Measurements from ENCODE around the gene FYB1.

FYB1 gene

GRCh38 chr5:39093352-39093751 is 126.0 kb downstream of the FYB1 start:
- no peak overlapping the region for H3K9ac ChIP-seq (ENCODE audit: low read length)
- H3K4me3 ChIP-seq (ENCODE audit: low read length): no peak overlapping the region
- H3K9me3 ChIP-seq (ENCODE audit: control insufficient read depth, low read length): no peaks in the 10 kb centered on the region
- H3K27me3 ChIP-seq (ENCODE audit: control insufficient read depth, insufficient read depth, low read length): no peaks in the 10 kb centered on the region
- H3K4me1 ChIP-seq (ENCODE audit: control insufficient read depth, insufficient read depth, low read length): no peaks in the 10 kb centered on the region
- no peaks in the 10 kb centered on the region for H3K36me3 ChIP-seq (ENCODE audit: control insufficient read depth, insufficient read depth, low read length)

- H3K27me3 ChIP-seq (ENCODE audit: control insufficient read depth, insufficient read depth, low read length): no peaks in the 10 kb centered on the region
- H3K36me3 ChIP-seq (ENCODE audit: control insufficient read depth, insufficient read depth, low read length): no peaks in the 10 kb centered on the region
- H3K9me3 ChIP-seq (ENCODE audit: control insufficient read depth, low read length): no peaks in the 10 kb centered on the region
- H3K4me3 ChIP-seq (ENCODE audit: low read length): no peak overlapping the region
- no peaks in the 10 kb centered on the region for H3K4me1 ChIP-seq (ENCODE audit: control insufficient read depth, insufficient read depth, low read length)
- no peak overlapping the region for H3K9ac ChIP-seq (ENCODE audit: low read length)
These were observed 126.6 kb downstream of the FYB1 start for GRCh38 chr5:39092581-39093351.

- Histone ChIP-seq H3K4me3 (ENCODE audit: low read length) (no peak overlapping the region), H3K9ac (ENCODE audit: low read length) (no peak overlapping the region), H3K27me3 (ENCODE audit: control insufficient read depth, insufficient read depth, low read length) (no peaks in the 10 kb centered on the region), H3K9me3 (ENCODE audit: control insufficient read depth, low read length) (no peaks in the 10 kb centered on the region), H3K36me3 (ENCODE audit: control insufficient read depth, insufficient read depth, low read length) (no peaks in the 10 kb centered on the region), H3K4me1 (ENCODE audit: control insufficient read depth, insufficient read depth, low read length) (no peaks in the 10 kb centered on the region)
These were observed 127.3 kb downstream of the FYB1 start for GRCh38 chr5:39091940-39092580.

- no peak overlapping the region for H3K4me3 ChIP-seq (ENCODE audit: low read length)
- no peaks in the 10 kb centered on the region for H3K27me3 ChIP-seq (ENCODE audit: control insufficient read depth, insufficient read depth, low read length)
- H3K36me3 ChIP-seq (ENCODE audit: control insufficient read depth, insufficient read depth, low read length): no peaks in the 10 kb centered on the region
- H3K4me1 ChIP-seq (ENCODE audit: control insufficient read depth, insufficient read depth, low read length): no peaks in the 10 kb centered on the region
- no peaks in the 10 kb centered on the region for H3K9me3 ChIP-seq (ENCODE audit: control insufficient read depth, low read length)
- no peak overlapping the region for H3K9ac ChIP-seq (ENCODE audit: low read length)
These were observed 135.4 kb downstream of the FYB1 start for GRCh38 chr5:39083968-39084367.

GRCh38 chr5:39082995-39083394 is 136.4 kb downstream of the FYB1 start:
- Histone ChIP-seq H3K27me3 (ENCODE audit: control insufficient read depth, insufficient read depth, low read length) (no peaks in the 10 kb centered on the region), H3K4me1 (ENCODE audit: control insufficient read depth, insufficient read depth, low read length) (no peaks in the 10 kb centered on the region), H3K4me3 (ENCODE audit: low read length) (no peak overlapping the region), H3K36me3 (ENCODE audit: control insufficient read depth, insufficient read depth, low read length) (no peaks in the 10 kb centered on the region), H3K9ac (ENCODE audit: low read length) (no peak overlapping the region), H3K9me3 (ENCODE audit: control insufficient read depth, low read length) (no peaks in the 10 kb centered on the region)

GRCh38 chr5:39080597-39081204 is 138.7 kb downstream of the FYB1 start:
- H3K4me3 ChIP-seq (ENCODE audit: low read length): no peak overlapping the region
- no peaks in the 10 kb centered on the region for H3K27me3 ChIP-seq (ENCODE audit: control insufficient read depth, insufficient read depth, low read length)
- H3K36me3 ChIP-seq (ENCODE audit: control insufficient read depth, insufficient read depth, low read length): no peaks in the 10 kb centered on the region
- H3K9me3 ChIP-seq (ENCODE audit: control insufficient read depth, low read length): no peaks in the 10 kb centered on the region
- H3K4me1 ChIP-seq (ENCODE audit: control insufficient read depth, insufficient read depth, low read length): no peaks in the 10 kb centered on the region
- no peak overlapping the region for H3K9ac ChIP-seq (ENCODE audit: low read length)

- H3K4me1 ChIP-seq (ENCODE audit: control insufficient read depth, insufficient read depth, low read length): no peaks in the 10 kb centered on the region
- no peaks in the 10 kb centered on the region for H3K9me3 ChIP-seq (ENCODE audit: control insufficient read depth, low read length)
- H3K4me3 ChIP-seq (ENCODE audit: low read length): no peak overlapping the region
- H3K27me3 ChIP-seq (ENCODE audit: control insufficient read depth, insufficient read depth, low read length): no peaks in the 10 kb centered on the region
- H3K9ac ChIP-seq (ENCODE audit: low read length): no peak overlapping the region
- no peaks in the 10 kb centered on the region for H3K36me3 ChIP-seq (ENCODE audit: control insufficient read depth, insufficient read depth, low read length)
These were observed 139.2 kb downstream of the FYB1 start for GRCh38 chr5:39080168-39080567.

GRCh38 chr5:39079147-39079546 is 140.2 kb downstream of the FYB1 start:
- Histone ChIP-seq H3K9me3 (ENCODE audit: control insufficient read depth, low read length) (no peaks in the 10 kb centered on the region), H3K4me1 (ENCODE audit: control insufficient read depth, insufficient read depth, low read length) (no peaks in the 10 kb centered on the region), H3K27me3 (ENCODE audit: control insufficient read depth, insufficient read depth, low read length) (no peaks in the 10 kb centered on the region), H3K4me3 (ENCODE audit: low read length) (no peak overlapping the region), H3K9ac (ENCODE audit: low read length) (no peak overlapping the region), H3K36me3 (ENCODE audit: control insufficient read depth, insufficient read depth, low read length) (no peaks in the 10 kb centered on the region)

GRCh38 chr5:39076757-39077728 is 142.3 kb downstream of the FYB1 start:
- H3K27me3 ChIP-seq (ENCODE audit: control insufficient read depth, insufficient read depth, low read length): no peaks in the 10 kb centered on the region
- no peak overlapping the region for H3K9ac ChIP-seq (ENCODE audit: low read length)
- peaks cover 8% of the 10 kb centered on the region for H3K4me1 ChIP-seq (ENCODE audit: control insufficient read depth, insufficient read depth, low read length)
- H3K9me3 ChIP-seq (ENCODE audit: control insufficient read depth, low read length): no peaks in the 10 kb centered on the region
- H3K4me3 ChIP-seq (ENCODE audit: low read length): no peak overlapping the region
- H3K36me3 ChIP-seq (ENCODE audit: control insufficient read depth, insufficient read depth, low read length): no peaks in the 10 kb centered on the region

- H3K4me3 ChIP-seq (ENCODE audit: low read length): no peak overlapping the region
- H3K36me3 ChIP-seq (ENCODE audit: control insufficient read depth, insufficient read depth, low read length): no peaks in the 10 kb centered on the region
- peaks cover 8% of the 10 kb centered on the region for H3K4me1 ChIP-seq (ENCODE audit: control insufficient read depth, insufficient read depth, low read length)
- no peaks in the 10 kb centered on the region for H3K9me3 ChIP-seq (ENCODE audit: control insufficient read depth, low read length)
- no peaks in the 10 kb centered on the region for H3K27me3 ChIP-seq (ENCODE audit: control insufficient read depth, insufficient read depth, low read length)
- H3K9ac ChIP-seq (ENCODE audit: low read length): no peak overlapping the region
These were observed 143.1 kb downstream of the FYB1 start for GRCh38 chr5:39076101-39076756.

- peaks cover 8% of the 10 kb centered on the region for H3K4me1 ChIP-seq (ENCODE audit: control insufficient read depth, insufficient read depth, low read length)
- H3K9ac ChIP-seq (ENCODE audit: low read length): peak within 1 kb of the TSS; percentile 94
- no peaks in the 10 kb centered on the region for H3K36me3 ChIP-seq (ENCODE audit: control insufficient read depth, insufficient read depth, low read length)
- H3K4me3 ChIP-seq (ENCODE audit: low read length): peak within 1 kb of the TSS; percentile 91
- H3K27me3 ChIP-seq (ENCODE audit: control insufficient read depth, insufficient read depth, low read length): no peaks in the 10 kb centered on the region
- H3K9me3 ChIP-seq (ENCODE audit: control insufficient read depth, low read length): no peaks in the 10 kb centered on the region
These were observed 145.1 kb downstream of the FYB1 start, which contains the start of gene RICTOR for GRCh38 chr5:39074017-39074814. RICTOR (minus strand) TSS chr5:39074399; CDS start chr5:39074377, 22 bp downstream.
